Gastroesophageal sphincter (tissue), 3 donors: ENCODE data around the gene GCK.

Source experiments
- POLR2A ChIP-seq, 2 donors: fragments of 450-650 bp; IDR thresholded peaks; one replicate each; pipeline ENCODE4 v1.6.1; 2017; ENCODE audit warnings: antibody characterized with exemption in 2 of 2, mild to moderate bottlenecking in 2 of 2, moderate library complexity in 1 of 2
- TF ChIP-seq, protein P1 (sequence below), 4 experiments: fragments of 200-600 bp in 2 of 4; fragments of 450-650 bp in 2 of 4; sonication (generic) in 1 of 4; IDR thresholded peaks; one replicate each; pipeline ENCODE4 v1.5.1; 2017 to 2019; ENCODE audit warnings: antibody characterized with exemption in 4 of 4, mild to moderate bottlenecking in 2 of 4, moderate library complexity in 2 of 4

DNA sequence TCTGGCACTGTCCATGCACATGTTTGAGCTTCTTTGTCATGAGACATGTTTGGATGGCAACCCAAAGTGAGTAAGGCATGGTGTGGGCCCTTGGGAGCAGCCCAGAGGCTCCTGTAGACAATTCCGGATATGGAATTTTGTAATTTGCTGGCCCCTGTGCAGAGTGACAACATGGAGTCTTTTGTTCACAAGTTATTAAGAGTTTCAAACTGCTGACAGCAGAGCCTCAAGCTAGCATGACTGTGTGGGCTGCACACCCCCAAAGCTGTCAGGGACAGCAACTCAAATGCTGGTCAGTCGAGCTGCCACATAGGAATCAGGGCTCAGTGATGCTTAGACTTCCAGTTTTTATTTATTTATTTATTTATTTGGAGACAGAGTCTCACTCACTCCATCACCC, 41.1 kb downstream of the GCK start:
- TF ChIP-seq POLR2A (IDR thresholded peaks at IDR 0.05): no peak
- TF ChIP-seq, protein P1, sequence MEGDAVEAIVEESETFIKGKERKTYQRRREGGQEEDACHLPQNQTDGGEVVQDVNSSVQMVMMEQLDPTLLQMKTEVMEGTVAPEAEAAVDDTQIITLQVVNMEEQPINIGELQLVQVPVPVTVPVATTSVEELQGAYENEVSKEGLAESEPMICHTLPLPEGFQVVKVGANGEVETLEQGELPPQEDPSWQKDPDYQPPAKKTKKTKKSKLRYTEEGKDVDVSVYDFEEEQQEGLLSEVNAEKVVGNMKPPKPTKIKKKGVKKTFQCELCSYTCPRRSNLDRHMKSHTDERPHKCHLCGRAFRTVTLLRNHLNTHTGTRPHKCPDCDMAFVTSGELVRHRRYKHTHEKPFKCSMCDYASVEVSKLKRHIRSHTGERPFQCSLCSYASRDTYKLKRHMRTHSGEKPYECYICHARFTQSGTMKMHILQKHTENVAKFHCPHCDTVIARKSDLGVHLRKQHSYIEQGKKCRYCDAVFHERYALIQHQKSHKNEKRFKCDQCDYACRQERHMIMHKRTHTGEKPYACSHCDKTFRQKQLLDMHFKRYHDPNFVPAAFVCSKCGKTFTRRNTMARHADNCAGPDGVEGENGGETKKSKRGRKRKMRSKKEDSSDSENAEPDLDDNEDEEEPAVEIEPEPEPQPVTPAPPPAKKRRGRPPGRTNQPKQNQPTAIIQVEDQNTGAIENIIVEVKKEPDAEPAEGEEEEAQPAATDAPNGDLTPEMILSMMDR (IDR thresholded peaks at IDR 0.05): no peak
